ENCODE measurements around the gene PARS2.

PARS2 gene

GRCh38 chr1:54764133-54764921 lies at the start of gene PARS2:
TSS of gene PARS2 (minus strand) at chr1:54764523. CDS start at chr1:54759161, 5,362 bp downstream.
- Histone ChIP-seq H3K27ac (ENCODE audit: poor library complexity, severe bottlenecking) (peak within 1 kb of the TSS; percentile 14), H3K36me3 (ENCODE audit: low read depth) (no peaks in the 10 kb centered on the region), H3K9me3 (ENCODE audit: severe bottlenecking) (no peaks in the 10 kb centered on the region), H3K4me3 (ENCODE audit: severe bottlenecking) (peak within 1 kb of the TSS; percentile 70), H3K27me3 (ENCODE audit: insufficient read depth, poor library complexity, severe bottlenecking) (no peaks in the 10 kb centered on the region), H3K4me1 (ENCODE audit: insufficient read depth, poor library complexity, severe bottlenecking) (no peaks in the 10 kb centered on the region)
- peak; percentile 97 for ATAC-seq (ENCODE audit: low read depth)
- TF ChIP-seq CTCF (IDR thresholded peaks at IDR 0.05; ENCODE audit: poor library complexity, severe bottlenecking): no peak
- peak; percentile 96 for DNase-seq (ENCODE audit: low spot score)

GRCh38 chr1:54814126-54814498 lies 49.8 kb upstream of the PARS2 start:
- no peak overlapping the region for H3K4me3 ChIP-seq (ENCODE audit: severe bottlenecking)
- DNase-seq (ENCODE audit: low spot score): no peak
- no peak for ATAC-seq (ENCODE audit: low read depth)

GRCh38 chr1:54813485-54814125 lies 49.3 kb upstream of the PARS2 start:
- no peak for DNase-seq (ENCODE audit: low spot score)
- Histone ChIP-seq H3K4me3 (ENCODE audit: severe bottlenecking) (no peak overlapping the region), H3K27ac (ENCODE audit: poor library complexity, severe bottlenecking) (no peak overlapping the region)

More at GRCh38 chr1:54814126-54814498, 49.8 kb upstream of the PARS2 start:
- Histone ChIP-seq H3K27ac (ENCODE audit: poor library complexity, severe bottlenecking) (no peak overlapping the region), H3K4me1 (ENCODE audit: insufficient read depth, poor library complexity, severe bottlenecking) (no peaks in the 10 kb centered on the region), H3K36me3 (ENCODE audit: low read depth) (no peaks in the 10 kb centered on the region), H3K27me3 (ENCODE audit: insufficient read depth, poor library complexity, severe bottlenecking) (no peaks in the 10 kb centered on the region), H3K9me3 (ENCODE audit: severe bottlenecking) (no peaks in the 10 kb centered on the region)
- TF ChIP-seq CTCF (IDR thresholded peaks at IDR 0.05; ENCODE audit: poor library complexity, severe bottlenecking): no peak

GRCh38 chr1:54812801-54813484 lies 48.6 kb upstream of the PARS2 start:
- ATAC-seq (ENCODE audit: low read depth) (no peak), DNase-seq (ENCODE audit: low spot score) (no peak)
- Histone ChIP-seq H3K27ac (ENCODE audit: poor library complexity, severe bottlenecking) (no peak overlapping the region), H3K4me1 (ENCODE audit: insufficient read depth, poor library complexity, severe bottlenecking) (no peaks in the 10 kb centered on the region), H3K27me3 (ENCODE audit: insufficient read depth, poor library complexity, severe bottlenecking) (no peaks in the 10 kb centered on the region), H3K36me3 (ENCODE audit: low read depth) (no peaks in the 10 kb centered on the region), H3K4me3 (ENCODE audit: severe bottlenecking) (no peak overlapping the region), H3K9me3 (ENCODE audit: severe bottlenecking) (no peaks in the 10 kb centered on the region)
- no peak for TF ChIP-seq CTCF (IDR thresholded peaks at IDR 0.05; ENCODE audit: poor library complexity, severe bottlenecking)

More at GRCh38 chr1:54813485-54814125, 49.3 kb upstream of the PARS2 start:
- no peak for TF ChIP-seq CTCF (IDR thresholded peaks at IDR 0.05; ENCODE audit: poor library complexity, severe bottlenecking)
- Histone ChIP-seq H3K36me3 (ENCODE audit: low read depth) (no peaks in the 10 kb centered on the region), H3K27me3 (ENCODE audit: insufficient read depth, poor library complexity, severe bottlenecking) (no peaks in the 10 kb centered on the region), H3K9me3 (ENCODE audit: severe bottlenecking) (no peaks in the 10 kb centered on the region), H3K4me1 (ENCODE audit: insufficient read depth, poor library complexity, severe bottlenecking) (no peaks in the 10 kb centered on the region)
- ATAC-seq (ENCODE audit: low read depth): no peak

Data from RWPE2 (cell line).